Fibroblast of lung (primary cell): ENCODE data around the gene TMPRSS9. TPM values are rescaled to one million over a fixed set of nuclear protein-coding genes. Genes with fewer than 3 reads are reported as not detected.

Source experiments
- DNase-seq, 2 donors: peaks; one replicate each; pipeline versions ENCODE4 v3.0.0 to v3.0.0-alpha.2; 2010; ENCODE audit warnings: low read depth in 2 of 2
- H2AFZ ChIP-seq: 2 replicates; pipeline ENCODE4 v1.5.1; 2012; ENCODE audit warnings: low read length, control low read depth, inconsistent platforms
- H3K27ac ChIP-seq: 2 replicates; pipeline ENCODE4 v1.5.1; 2011; ENCODE audit warnings: low read length, control low read depth; ENCODE audit not compliant: insufficient read depth
- H3K27me3 ChIP-seq: 2 replicates; pipeline ENCODE4 v1.5.1; 2011; ENCODE audit warnings: mild to moderate bottlenecking, low read length; ENCODE audit not compliant: control insufficient read depth, insufficient read depth
- H3K36me3 ChIP-seq: 2 replicates; pipeline ENCODE4 v1.5.1; 2011; ENCODE audit warnings: low read length; ENCODE audit not compliant: control insufficient read depth, insufficient read depth
- H3K4me1 ChIP-seq: 2 replicates; pipeline ENCODE4 v1.5.1; 2011; ENCODE audit warnings: low read length; ENCODE audit not compliant: control insufficient read depth, insufficient read depth; ENCODE audit errors: extremely low read depth
- H3K4me2 ChIP-seq: 2 replicates; pipeline ENCODE4 v1.5.1; 2011; ENCODE audit warnings: low read length, control low read depth; ENCODE audit not compliant: insufficient read depth; ENCODE audit errors: extremely low read depth
- H3K4me3 ChIP-seq, 4 experiments: fragments of 200-600 bp in 1 of 4; sonication (generic) in 1 of 4; replicated peaks in 1 of 4; 2 replicates each; pipeline ENCODE4 v1.5.1; 2011 to 2016; ENCODE audit warnings: low read length in 4 of 4, low read depth in 3 of 4, mild to moderate bottlenecking in 3 of 4, control low read depth in 2 of 4, inconsistent platforms in 1 of 4, mixed read lengths in 1 of 4; ENCODE audit not compliant: insufficient read depth in 1 of 4; ENCODE audit errors: control extremely low read depth in 1 of 4
- H3K79me2 ChIP-seq: 2 replicates; pipeline ENCODE4 v1.5.1; 2012; ENCODE audit warnings: mild to moderate bottlenecking, low read length, inconsistent platforms; ENCODE audit not compliant: control insufficient read depth, insufficient read depth
- H3K9ac ChIP-seq: 2 replicates; pipeline ENCODE4 v1.5.1; 2011; ENCODE audit warnings: mild to moderate bottlenecking, low read length, control low read depth; ENCODE audit not compliant: insufficient read depth
- H3K9me3 ChIP-seq: 2 replicates; pipeline ENCODE4 v1.5.1; 2012; ENCODE audit warnings: low read depth, low read length; ENCODE audit not compliant: control insufficient read depth, insufficient read depth
- H4K20me1 ChIP-seq: 2 replicates; pipeline ENCODE4 v1.5.1; 2011; ENCODE audit warnings: low read length; ENCODE audit not compliant: control insufficient read depth, insufficient read depth; ENCODE audit errors: extremely low read depth
- CTCF ChIP-seq, 2 donors: IDR thresholded peaks in 1 of 2; conservative IDR thresholded peaks in 1 of 2; 1 replicate in 1 of 2; 2 replicates in 1 of 2; pipeline ENCODE4 v1.5.1; 2011 to 2012; ENCODE audit warnings: low read length in 2 of 2, control low read depth in 1 of 2, inconsistent platforms in 1 of 2, low read depth in 1 of 2, mild to moderate bottlenecking in 1 of 2
- EZH2 ChIP-seq: IDR thresholded peaks from 2 replicates; pipeline ENCODE4 v1.5.1; 2012; ENCODE audit warnings: low read length, control low read depth, mild to moderate bottlenecking; ENCODE audit errors: missing control alignments
- polyA plus RNA-seq, 2 donors: library from polyadenylated mRNA; depleted of rRNA in 1 of 2; stranded (reverse) in 1 of 2; unstranded in 1 of 2; fragments of >200 nt; gene quantifications; 2 replicates each; pipeline ENCODE4 v1.2.1, GENCODE V29; 2011 to 2012; ENCODE audit warnings: missing spikeins in 1 of 2
- total RNA-seq: library from RNA; depleted of rRNA; stranded (reverse); fragments of >200 nt; gene quantifications from 2 replicates; pipeline ENCODE4 v1.2.1, GENCODE V29; 2014

Gene TMPRSS9
- total and polyA plus RNA-seq, 2 donors (not counting 1 experiment from before 2014, with no cell fraction given) = not detected

- no peaks in the 10 kb centered on the region for H4K20me1 ChIP-seq
- H3K27me3 ChIP-seq = no peaks in the 10 kb centered on the region
- H3K36me3 ChIP-seq = peaks cover 13% of the 10 kb centered on the region
- no peaks in the 10 kb centered on the region for H3K4me1 ChIP-seq
- no peaks in the 10 kb centered on the region for H3K9me3 ChIP-seq
- TF ChIP-seq EZH2 (no peak), CTCF (conservative IDR thresholded peaks at IDR 0.05 in 1 of 2, IDR thresholded peaks at IDR 0.05 in 1 of 2; ENCODE audit: low read depth in 1 of 2, low read length in 2 of 2) (peak in 1 of 2 donors; percentile 11)
- H3K27ac ChIP-seq = no peak overlapping the region
- H3K79me2 ChIP-seq = peaks cover 25% of the 10 kb centered on the region
- no peak overlapping the region for H3K9ac ChIP-seq
- H3K4me2 ChIP-seq = no peak overlapping the region
- DNase-seq = peak; percentile 44 to 59
- H3K4me3 ChIP-seq = no peak overlapping the region
- no peak overlapping the region for H2AFZ ChIP-seq
Observed at GRCh38 chr19:2337329-2337707, 22.7 kb upstream of the TMPRSS9 start.

- Histone ChIP-seq H3K4me3 (no peak overlapping the region), H3K27me3 (no peaks in the 10 kb centered on the region), H3K4me1 (no peaks in the 10 kb centered on the region), H2AFZ (no peak overlapping the region), H3K9me3 (no peaks in the 10 kb centered on the region), H4K20me1 (no peaks in the 10 kb centered on the region), H3K9ac (no peak overlapping the region), H3K27ac (no peak overlapping the region), H3K36me3 (peaks cover 13% of the 10 kb centered on the region), H3K4me2 (no peak overlapping the region), H3K79me2 (peaks cover 21% of the 10 kb centered on the region)
- no peak for DNase-seq
- TF ChIP-seq EZH2 (no peak), CTCF (conservative IDR thresholded peaks at IDR 0.05 in 1 of 2, IDR thresholded peaks at IDR 0.05 in 1 of 2; ENCODE audit: low read depth in 1 of 2, low read length in 2 of 2) (no peak)
Observed at GRCh38 chr19:2338055-2338615, 21.9 kb upstream of the TMPRSS9 start.

- no peaks in the 10 kb centered on the region for H3K9me3 ChIP-seq
- no peak for DNase-seq
- TF ChIP-seq CTCF (conservative IDR thresholded peaks at IDR 0.05 in 1 of 2, IDR thresholded peaks at IDR 0.05 in 1 of 2; ENCODE audit: low read depth in 1 of 2, low read length in 2 of 2) (no peak), EZH2 (no peak)
- no peak overlapping the region for H3K4me3 ChIP-seq
- H4K20me1 ChIP-seq = no peaks in the 10 kb centered on the region
- H3K27me3 ChIP-seq = no peaks in the 10 kb centered on the region
- H3K36me3 ChIP-seq = peaks cover 13% of the 10 kb centered on the region
- no peak overlapping the region for H3K4me2 ChIP-seq
- no peak overlapping the region for H3K9ac ChIP-seq
- peaks cover 14% of the 10 kb centered on the region for H3K79me2 ChIP-seq
- H2AFZ ChIP-seq = no peak overlapping the region
- no peak overlapping the region for H3K27ac ChIP-seq
- H3K4me1 ChIP-seq = no peaks in the 10 kb centered on the region
Observed at GRCh38 chr19:2338751-2339643, 21.1 kb upstream of the TMPRSS9 start.
